HG03159 (cell line): ENCODE data around the gene SYPL1.

Experiments used
- ATAC-seq: cut with Tn5 transposase; IDR thresholded peaks from one replicate; pipeline ENCODE4 v1.9.1; 2021; ENCODE audit warnings: mild to moderate bottlenecking, moderate library complexity; ENCODE audit not compliant: unreplicated experiment

SYPL1 gene

GRCh38 chr7:106122713-106123112 lies 10.6 kb upstream of the SYPL1 start:
- no peak for ATAC-seq

- no peak for ATAC-seq
Measured at GRCh38 chr7:106121189-106121810, 9.2 kb upstream of the SYPL1 start.

GRCh38 chr7:106120500-106120899 lies 8.4 kb upstream of the SYPL1 start:
- ATAC-seq = no peak

GRCh38 chr7:106119719-106120118 lies 7.6 kb upstream of the SYPL1 start:
- no peak for ATAC-seq

- no peak for ATAC-seq
Measured at GRCh38 chr7:106117786-106118544, 5.9 kb upstream of the SYPL1 start.

- no peak for ATAC-seq
Measured at GRCh38 chr7:106116161-106116704, 4.1 kb upstream of the SYPL1 start.

GRCh38 chr7:106114716-106115383 lies 2.7 kb upstream of the SYPL1 start:
- no peak for ATAC-seq

- no peak for ATAC-seq
Measured at GRCh38 chr7:106112972-106113421, 885 bp upstream of the SYPL1 start.

- ATAC-seq = peak; percentile 26
Measured at GRCh38 chr7:106111655-106112117, 426 bp downstream of the SYPL1 start.

- no peak for ATAC-seq
Measured at GRCh38 chr7:106110885-106111654, 1.0 kb downstream of the SYPL1 start.

- ATAC-seq = no peak
Measured at GRCh38 chr7:106110238-106110560, 1.9 kb downstream of the SYPL1 start.

GRCh38 chr7:106109521-106110237 lies 2.4 kb downstream of the SYPL1 start:
- ATAC-seq = no peak

- no peak for ATAC-seq
Measured at GRCh38 chr7:106108991-106109390, 3.1 kb downstream of the SYPL1 start.

- ATAC-seq = no peak
Measured at GRCh38 chr7:106104721-106105260, 7.3 kb downstream of the SYPL1 start.

- ATAC-seq = no peak
Measured at GRCh38 chr7:106102387-106102966, 9.6 kb downstream of the SYPL1 start.

- ATAC-seq = no peak
Measured at GRCh38 chr7:106101726-106102125, 10.4 kb downstream of the SYPL1 start.

- ATAC-seq = no peak
Measured at GRCh38 chr7:106100863-106101629, 11.1 kb downstream of the SYPL1 start.

GRCh38 chr7:106099539-106099938 lies 12.6 kb downstream of the SYPL1 start:
- no peak for ATAC-seq

- ATAC-seq = no peak
Measured at GRCh38 chr7:106098889-106099288, 13.2 kb downstream of the SYPL1 start.
